Right lobe of liver (tissue), 4 donors: Measurements from ENCODE around the gene ARID5B.

Experiments
- POLR2A ChIP-seq: fragments of 450-650 bp; IDR thresholded peaks from one replicate; pipeline ENCODE4 v1.6.1; 2017; ENCODE audit warnings: antibody characterized with exemption, mild to moderate bottlenecking
- TF ChIP-seq, protein P1 (sequence below), 4 donors: fragments of 200-600 bp in 3 of 4; fragments of 450-650 bp in 1 of 4; IDR thresholded peaks; one replicate each; pipeline versions ENCODE4 v1.5.1 to v1.8.0; 2016 to 2022; ENCODE audit warnings: antibody characterized with exemption in 4 of 4, mild to moderate bottlenecking in 2 of 4
- donor health status: DM: no; HTN: no; CAD: no.
- donor health status: DM: no; HTN: no; CAD: no.
- donor health status: DM: no; HTN: yes; CAD: no.

- TF ChIP-seq, protein P1, sequence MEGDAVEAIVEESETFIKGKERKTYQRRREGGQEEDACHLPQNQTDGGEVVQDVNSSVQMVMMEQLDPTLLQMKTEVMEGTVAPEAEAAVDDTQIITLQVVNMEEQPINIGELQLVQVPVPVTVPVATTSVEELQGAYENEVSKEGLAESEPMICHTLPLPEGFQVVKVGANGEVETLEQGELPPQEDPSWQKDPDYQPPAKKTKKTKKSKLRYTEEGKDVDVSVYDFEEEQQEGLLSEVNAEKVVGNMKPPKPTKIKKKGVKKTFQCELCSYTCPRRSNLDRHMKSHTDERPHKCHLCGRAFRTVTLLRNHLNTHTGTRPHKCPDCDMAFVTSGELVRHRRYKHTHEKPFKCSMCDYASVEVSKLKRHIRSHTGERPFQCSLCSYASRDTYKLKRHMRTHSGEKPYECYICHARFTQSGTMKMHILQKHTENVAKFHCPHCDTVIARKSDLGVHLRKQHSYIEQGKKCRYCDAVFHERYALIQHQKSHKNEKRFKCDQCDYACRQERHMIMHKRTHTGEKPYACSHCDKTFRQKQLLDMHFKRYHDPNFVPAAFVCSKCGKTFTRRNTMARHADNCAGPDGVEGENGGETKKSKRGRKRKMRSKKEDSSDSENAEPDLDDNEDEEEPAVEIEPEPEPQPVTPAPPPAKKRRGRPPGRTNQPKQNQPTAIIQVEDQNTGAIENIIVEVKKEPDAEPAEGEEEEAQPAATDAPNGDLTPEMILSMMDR (IDR thresholded peaks at IDR 0.05) = no peak
- TF ChIP-seq POLR2A = no peak
Measured at GRCh38 chr10:61993711-61994401, 92.4 kb downstream of the ARID5B start.
